Vagina (tissue), 2 donors: ENCODE results near the gene DLL4. TPM values are rescaled to one million over a fixed set of nuclear protein-coding genes. Genes with fewer than 3 reads are reported as not detected.
A peak's percentile ranks its signal among the peaks of the same experiment; 100 is the strongest.

Experiments used
- DNase-seq, 2 donors: peaks; one replicate each; pipeline ENCODE4 v3.0.0-alpha.2; 2017; ENCODE audit errors: extremely low spot score in 2 of 2
- H3K27ac ChIP-seq: fragments of 200-600 bp; sonication (generic); one replicate; pipeline ENCODE4 v1.5.1; 2019
- H3K27me3 ChIP-seq: fragments of 200-600 bp; sonication (generic); one replicate; pipeline ENCODE4 v1.5.1; 2019
- H3K36me3 ChIP-seq, 2 donors: fragments of 200-600 bp; sonication (generic); one replicate each; pipeline ENCODE4 v1.5.1; 2017 to 2019
- H3K4me1 ChIP-seq: fragments of 200-600 bp; sonication (generic); one replicate; pipeline ENCODE4 v1.5.1; 2019
- H3K4me3 ChIP-seq, 2 donors: fragments of 200-600 bp; sonication (generic); 1 replicate in 1 of 2; 2 replicates in 1 of 2; pipeline ENCODE4 v1.5.1; 2016 to 2019
- H3K9me3 ChIP-seq: fragments of 200-600 bp; sonication (generic); one replicate; pipeline ENCODE4 v1.5.1; 2019
- CTCF ChIP-seq, 3 experiments: fragments of 450-650 bp in 2 of 3; fragments of 200-600 bp in 1 of 3; sonication (generic) in 1 of 3; IDR thresholded peaks; one replicate each; pipeline ENCODE4 v1.5.1; 2017 to 2019; ENCODE audit warnings: antibody characterized with exemption in 3 of 3, mild to moderate bottlenecking in 2 of 3, moderate library complexity in 2 of 3
- POLR2A ChIP-seq, 2 donors: fragments of 450-650 bp; IDR thresholded peaks; one replicate each; pipeline ENCODE4 v1.6.1; 2017; ENCODE audit warnings: antibody characterized with exemption in 2 of 2, mild to moderate bottlenecking in 2 of 2, moderate library complexity in 2 of 2
- POLR2AphosphoS5 ChIP-seq, 2 donors: sonication (generic); formaldehyde crosslinking; IDR thresholded peaks; one replicate each; pipeline ENCODE4 v1.9.0; 2017; ENCODE audit warnings: antibody characterized with exemption in 2 of 2, mild to moderate bottlenecking in 2 of 2, low read depth in 1 of 2; ENCODE audit not compliant: insufficient read depth in 1 of 2
- intact Hi-C: fragments of 100-400 bp; cut with DNase I; formaldehyde crosslinking; loops from one replicate; pipeline ENCODE4 v1.15.1; 2023
- total RNA-seq: library from RNA; depleted of rRNA; stranded (reverse); fragments of >200 nt; gene quantifications from one replicate; pipeline ENCODE4 v1.2.3, GENCODE V29; 2016

Gene DLL4
- total RNA-seq, 1 donor from 2014 or later: 20.9 TPM

- Histone ChIP-seq H3K27ac (no peak overlapping the region), H3K4me1 (peaks cover 62% of the 10 kb centered on the region), H3K9me3 (no peaks in the 10 kb centered on the region), H3K27me3 (peaks cover 18% of the 10 kb centered on the region), H3K4me3 (no peak overlapping the region), H3K36me3 (no peaks in the 10 kb centered on the region)
- intact Hi-C loops: no loop called here
- TF ChIP-seq CTCF (IDR thresholded peaks at IDR 0.05) (no peak), POLR2AphosphoS5 (IDR thresholded peaks at IDR 0.05; ENCODE audit: insufficient read depth in 1 of 2, low read depth in 1 of 2) (no peak), POLR2A (IDR thresholded peaks at IDR 0.05) (no peak)
- no peak for DNase-seq
These were observed 2.3 kb upstream of the DLL4 start for GRCh38 chr15:40926659-40927494.

GRCh38 chr15:40927495-40927872, 1.7 kb upstream of the DLL4 start:
- DNase-seq: no peak
- H3K9me3 ChIP-seq: no peaks in the 10 kb centered on the region
- H3K27me3 ChIP-seq: peaks cover 18% of the 10 kb centered on the region
- no peak overlapping the region for H3K27ac ChIP-seq
- intact Hi-C loops: no loop called here
- H3K4me1 ChIP-seq: peaks cover 62% of the 10 kb centered on the region
- H3K36me3 ChIP-seq: no peaks in the 10 kb centered on the region
- peak overlapping the region; percentile 33 to 45 for H3K4me3 ChIP-seq
- TF ChIP-seq POLR2AphosphoS5 (IDR thresholded peaks at IDR 0.05; ENCODE audit: insufficient read depth in 1 of 2, low read depth in 1 of 2) (no peak), CTCF (IDR thresholded peaks at IDR 0.05) (no peak), POLR2A (IDR thresholded peaks at IDR 0.05) (no peak)

GRCh38 chr15:40927873-40928806, 1.0 kb upstream of the DLL4 start:
- H3K27ac ChIP-seq: no peak overlapping the region
- peaks cover 62% of the 10 kb centered on the region for H3K4me1 ChIP-seq
- H3K4me3 ChIP-seq: peak overlapping the region; percentile 33 to 45
- no peaks in the 10 kb centered on the region for H3K36me3 ChIP-seq
- no peaks in the 10 kb centered on the region for H3K9me3 ChIP-seq
- intact Hi-C loops: no loop called here
- peaks cover 18% of the 10 kb centered on the region for H3K27me3 ChIP-seq
- no peak for TF ChIP-seq POLR2AphosphoS5 (IDR thresholded peaks at IDR 0.05; ENCODE audit: insufficient read depth in 1 of 2, low read depth in 1 of 2)
- no peak for TF ChIP-seq CTCF (IDR thresholded peaks at IDR 0.05)
- TF ChIP-seq POLR2A (IDR thresholded peaks at IDR 0.05): no peak
- DNase-seq: no peak

- H3K4me3 ChIP-seq: peak overlapping the region; percentile 33 to 45
- H3K27me3 ChIP-seq: peaks cover 18% of the 10 kb centered on the region
- H3K9me3 ChIP-seq: no peaks in the 10 kb centered on the region
- H3K36me3 ChIP-seq: no peaks in the 10 kb centered on the region
- H3K27ac ChIP-seq: no peak overlapping the region
- TF ChIP-seq POLR2AphosphoS5 (IDR thresholded peaks at IDR 0.05; ENCODE audit: insufficient read depth in 1 of 2, low read depth in 1 of 2) (no peak), POLR2A (IDR thresholded peaks at IDR 0.05) (no peak), CTCF (IDR thresholded peaks at IDR 0.05) (no peak)
- intact Hi-C loops: no loop called here
- peaks cover 62% of the 10 kb centered on the region for H3K4me1 ChIP-seq
- no peak for DNase-seq
These were observed 705 bp downstream of the DLL4 start for GRCh38 chr15:40929660-40930429.
